Measurements from ENCODE around the gene TAC1. TPM values are rescaled to one million over a fixed set of nuclear protein-coding genes. Genes with fewer than 3 reads are reported as not detected.

TAC1 gene
- total RNA-seq, 4 donors from 2014 or later, result 0.38 TPM; not detected in 3

- Histone ChIP-seq H3K27me3 (peaks cover 32 to 49% (median 34%) of the 10 kb centered on the region in 3 donors), H3K9me3 (no peaks in the 10 kb centered on the region), H3K4me3 (no peak overlapping the region), H3K4me1 (no peaks in the 10 kb centered on the region), H3K36me3 (no peaks in the 10 kb centered on the region), H3K27ac (no peak overlapping the region)
- intact Hi-C loops (cut with DNase I; ENCODE audit: low total_unique reads), result no loop called here
- in situ Hi-C loops (cut with MboI; ENCODE audit: low sequenced_read_pairs in 4 of 4), result no loop called here
- no peak for DNase-seq
- ATAC-seq, result no peak
- TF ChIP-seq POLR2A (IDR thresholded peaks at IDR 0.05), result no peak
- TF ChIP-seq CTCF (IDR thresholded peaks at IDR 0.05 in 4 of 5, conservative IDR thresholded peaks at IDR 0.05 in 1 of 5), result no peak
These were observed 2.4 kb downstream of the TAC1 start for GRCh38 chr7:97734255-97734654.

GRCh38 chr7:97735075-97735474, 3.2 kb downstream of the TAC1 start:
- TF ChIP-seq CTCF (IDR thresholded peaks at IDR 0.05 in 4 of 5, conservative IDR thresholded peaks at IDR 0.05 in 1 of 5) (no peak), POLR2A (IDR thresholded peaks at IDR 0.05) (no peak)
- Histone ChIP-seq H3K4me1 (no peaks in the 10 kb centered on the region), H3K27ac (no peak overlapping the region), H3K36me3 (no peaks in the 10 kb centered on the region), H3K27me3 (peaks cover 32 to 44% (median 34%) of the 10 kb centered on the region in 3 donors), H3K4me3 (no peak overlapping the region), H3K9me3 (no peaks in the 10 kb centered on the region)
- ATAC-seq (no peak), DNase-seq (no peak)
- in situ Hi-C loops (cut with MboI; ENCODE audit: low sequenced_read_pairs in 4 of 4) (no loop called here), intact Hi-C loops (cut with DNase I; ENCODE audit: low total_unique reads) (no loop called here)

GRCh38 chr7:97748482-97748881, 16.6 kb downstream of the TAC1 start:
- in situ Hi-C loops (cut with MboI; ENCODE audit: low sequenced_read_pairs in 4 of 4), result no loop called here
- H3K27me3 ChIP-seq, result no peaks in the 10 kb centered on the region
- no peak overlapping the region for H3K4me3 ChIP-seq
- TF ChIP-seq POLR2A (IDR thresholded peaks at IDR 0.05) (no peak), CTCF (IDR thresholded peaks at IDR 0.05 in 4 of 5, conservative IDR thresholded peaks at IDR 0.05 in 1 of 5) (no peak)
- intact Hi-C loops (cut with DNase I; ENCODE audit: low total_unique reads), result no loop called here
- H3K4me1 ChIP-seq, result no peaks in the 10 kb centered on the region
- H3K9me3 ChIP-seq, result no peaks in the 10 kb centered on the region
- no peak for ATAC-seq
- H3K27ac ChIP-seq, result no peak overlapping the region
- no peaks in the 10 kb centered on the region for H3K36me3 ChIP-seq
- DNase-seq, result no peak

- no peak for TF ChIP-seq CTCF (IDR thresholded peaks at IDR 0.05 in 4 of 5, conservative IDR thresholded peaks at IDR 0.05 in 1 of 5)
- TF ChIP-seq POLR2A (IDR thresholded peaks at IDR 0.05), result no peak
- H3K9me3 ChIP-seq, result no peaks in the 10 kb centered on the region
- H3K27me3 ChIP-seq, result no peaks in the 10 kb centered on the region
- ATAC-seq, result no peak
- no peaks in the 10 kb centered on the region for H3K36me3 ChIP-seq
- H3K27ac ChIP-seq, result no peak overlapping the region
- H3K4me1 ChIP-seq, result no peaks in the 10 kb centered on the region
- no peak overlapping the region for H3K4me3 ChIP-seq
- intact Hi-C loops (cut with DNase I; ENCODE audit: low total_unique reads) (no loop called here), in situ Hi-C loops (cut with MboI; ENCODE audit: low sequenced_read_pairs in 4 of 4) (no loop called here)
- no peak for DNase-seq
These were observed 19.7 kb downstream of the TAC1 start for GRCh38 chr7:97751566-97751965.

- Histone ChIP-seq H3K27ac (no peak overlapping the region), H3K4me1 (no peaks in the 10 kb centered on the region), H3K9me3 (no peaks in the 10 kb centered on the region), H3K27me3 (no peaks in the 10 kb centered on the region), H3K36me3 (no peaks in the 10 kb centered on the region), H3K4me3 (no peak overlapping the region)
- DNase-seq (no peak), ATAC-seq (no peak)
- in situ Hi-C loops (cut with MboI; ENCODE audit: low sequenced_read_pairs in 4 of 4) (no loop called here), intact Hi-C loops (cut with DNase I; ENCODE audit: low total_unique reads) (no loop called here)
- TF ChIP-seq CTCF (IDR thresholded peaks at IDR 0.05 in 4 of 5, conservative IDR thresholded peaks at IDR 0.05 in 1 of 5) (no peak), POLR2A (IDR thresholded peaks at IDR 0.05) (no peak)
These were observed 20.3 kb downstream of the TAC1 start for GRCh38 chr7:97752215-97752614.
